Measurements from ENCODE around the gene CHST8. TPM values are rescaled to one million over a fixed set of nuclear protein-coding genes. Genes with fewer than 3 reads are reported as not detected.

Gene CHST8
- total and polyA plus RNA-seq, 4 experiments from 2014 or later, result not detected

GRCh38 chr19:33736158-33736557 lies 114.4 kb downstream of the CHST8 start:
- H3K36me3 Mint-ChIP-seq, result no peaks in the 10 kb centered on the region
- no peak for DNase-seq
- Histone ChIP-seq H3K27me3 (ENCODE audit: insufficient read depth, low read length) (no peaks in the 10 kb centered on the region), H3K9me3 (ENCODE audit: control insufficient read depth in 1 of 2, low read length in 2 of 2) (no peaks in the 10 kb centered on the region), H3K4me1 (ENCODE audit: insufficient read depth, low read length) (no peaks in the 10 kb centered on the region), H3K4me3 (ENCODE audit: low read length in 2 of 2) (no peak overlapping the region), H3K27ac (ENCODE audit: low read depth, low read length) (no peak overlapping the region), H3K36me3 (ENCODE audit: insufficient read depth, low read length) (no peaks in the 10 kb centered on the region)
- H3K27me3 Mint-ChIP-seq, result peaks cover 7 to 12% of the 10 kb centered on the region in 2 donors
- H3K4me1 Mint-ChIP-seq, result no peaks in the 10 kb centered on the region
- H3K4me3 Mint-ChIP-seq, result no peak overlapping the region
- intact Hi-C loops (cut with micrococcal nuclease), result no loop called here
- CTCF ChIA-PET (ENCODE audit: partially characterized antibody), result no interaction called here
- POLR2A ChIA-PET (ENCODE audit: partially characterized antibody), result no interaction called here
- H3K27ac Mint-ChIP-seq, result no peak overlapping the region
- H3K9me3 Mint-ChIP-seq, result peaks cover 0 to 14% (median 6%) of the 10 kb centered on the region in 8 donors

GRCh38 chr19:33736787-33737186 lies 115.0 kb downstream of the CHST8 start:
- Histone ChIP-seq H3K9me3 (ENCODE audit: control insufficient read depth in 1 of 2, low read length in 2 of 2) (no peaks in the 10 kb centered on the region), H3K27me3 (ENCODE audit: insufficient read depth, low read length) (no peaks in the 10 kb centered on the region), H3K27ac (ENCODE audit: low read depth, low read length) (no peak overlapping the region), H3K4me3 (ENCODE audit: low read length in 2 of 2) (no peak overlapping the region), H3K36me3 (ENCODE audit: insufficient read depth, low read length) (no peaks in the 10 kb centered on the region), H3K4me1 (ENCODE audit: insufficient read depth, low read length) (no peaks in the 10 kb centered on the region)
- ChIA-PET CTCF (ENCODE audit: partially characterized antibody) (no interaction called here), POLR2A (ENCODE audit: partially characterized antibody) (no interaction called here)
- Mint-ChIP-seq H3K4me1 (no peaks in the 10 kb centered on the region), H3K27ac (no peak overlapping the region), H3K36me3 (no peaks in the 10 kb centered on the region), H3K27me3 (peaks cover 7 to 15% of the 10 kb centered on the region in 2 donors), H3K4me3 (no peak overlapping the region), H3K9me3 (peaks cover 0 to 14% (median 6%) of the 10 kb centered on the region in 8 donors)
- DNase-seq, result no peak
- intact Hi-C loops (cut with micrococcal nuclease), result no loop called here

GRCh38 chr19:33737681-33738371 lies 116.1 kb downstream of the CHST8 start:
- H3K36me3 Mint-ChIP-seq, result no peaks in the 10 kb centered on the region
- DNase-seq, result no peak
- no peaks in the 10 kb centered on the region for H3K27me3 ChIP-seq (ENCODE audit: insufficient read depth, low read length)
- H3K9me3 Mint-ChIP-seq, result peaks cover 0 to 9% (median 3%) of the 10 kb centered on the region in 8 donors
- no peak overlapping the region for H3K4me3 ChIP-seq (ENCODE audit: low read length in 2 of 2)
- ChIA-PET POLR2A (ENCODE audit: partially characterized antibody) (interaction anchor here (0.7 kb wide), 1 partner anchor 226 kb away, joined by 3 read pairs; no protein-coding TSS in a partner anchor), CTCF (ENCODE audit: partially characterized antibody) (no interaction called here)
- H3K27ac Mint-ChIP-seq, result no peak overlapping the region
- H3K4me3 Mint-ChIP-seq, result peak overlapping the region in 1 of 8 donors; percentile 3
- no peaks in the 10 kb centered on the region for H3K4me1 ChIP-seq (ENCODE audit: insufficient read depth, low read length)
- H3K27ac ChIP-seq (ENCODE audit: low read depth, low read length), result no peak overlapping the region
- no peaks in the 10 kb centered on the region for H3K9me3 ChIP-seq (ENCODE audit: control insufficient read depth in 1 of 2, low read length in 2 of 2)
- H3K4me1 Mint-ChIP-seq, result no peaks in the 10 kb centered on the region
- H3K36me3 ChIP-seq (ENCODE audit: insufficient read depth, low read length), result no peaks in the 10 kb centered on the region
- H3K27me3 Mint-ChIP-seq, result peaks cover 7 to 18% of the 10 kb centered on the region in 2 donors
- intact Hi-C loops (cut with micrococcal nuclease), result no loop called here

- Mint-ChIP-seq H3K4me1 (no peaks in the 10 kb centered on the region), H3K27me3 (peaks cover 3 to 15% of the 10 kb centered on the region in 2 donors)
- intact Hi-C loops (cut with micrococcal nuclease), result no loop called here
Observed at GRCh38 chr19:33740811-33741396, 119.2 kb downstream of the CHST8 start.

GRCh38 chr19:33745297-33745696 lies 123.5 kb downstream of the CHST8 start:
- H3K27ac Mint-ChIP-seq, result no peak overlapping the region
- H3K4me1 Mint-ChIP-seq, result no peaks in the 10 kb centered on the region
- no peaks in the 10 kb centered on the region for H3K36me3 ChIP-seq (ENCODE audit: insufficient read depth, low read length)
- H3K36me3 Mint-ChIP-seq, result no peaks in the 10 kb centered on the region
- no peak overlapping the region for H3K27ac ChIP-seq (ENCODE audit: low read depth, low read length)
- H3K9me3 Mint-ChIP-seq, result peaks cover 0 to 5% (median under 1%) of the 10 kb centered on the region in 8 donors
- H3K4me1 ChIP-seq (ENCODE audit: insufficient read depth, low read length), result no peaks in the 10 kb centered on the region
- ChIA-PET POLR2A (ENCODE audit: partially characterized antibody) (no interaction called here), CTCF (ENCODE audit: partially characterized antibody) (no interaction called here)
- no peak overlapping the region for H3K4me3 ChIP-seq (ENCODE audit: low read length in 2 of 2)
- H3K27me3 ChIP-seq (ENCODE audit: insufficient read depth, low read length), result no peaks in the 10 kb centered on the region
- H3K27me3 Mint-ChIP-seq, result peaks cover 2 to 20% of the 10 kb centered on the region in 2 donors
- no peaks in the 10 kb centered on the region for H3K9me3 ChIP-seq (ENCODE audit: control insufficient read depth in 1 of 2, low read length in 2 of 2)
- DNase-seq, result no peak
- H3K4me3 Mint-ChIP-seq, result no peak overlapping the region
- intact Hi-C loops (cut with micrococcal nuclease), result no loop called here

More at GRCh38 chr19:33740811-33741396, 119.2 kb downstream of the CHST8 start:
- no peaks in the 10 kb centered on the region for H3K36me3 Mint-ChIP-seq
- CTCF ChIA-PET (ENCODE audit: partially characterized antibody), result no interaction called here
- Histone ChIP-seq H3K36me3 (ENCODE audit: insufficient read depth, low read length) (no peaks in the 10 kb centered on the region), H3K4me1 (ENCODE audit: insufficient read depth, low read length) (no peaks in the 10 kb centered on the region), H3K9me3 (ENCODE audit: control insufficient read depth in 1 of 2, low read length in 2 of 2) (no peaks in the 10 kb centered on the region), H3K27me3 (ENCODE audit: insufficient read depth, low read length) (no peaks in the 10 kb centered on the region), H3K27ac (ENCODE audit: low read depth, low read length) (no peak overlapping the region), H3K4me3 (ENCODE audit: low read length in 2 of 2) (no peak overlapping the region)
- peak in 4 of 5 donors; percentile 3 to 14 (median 5) for DNase-seq
- H3K27ac Mint-ChIP-seq, result peak overlapping the region in 1 of 7 donors; percentile 25
- H3K4me3 Mint-ChIP-seq, result no peak overlapping the region
- peaks cover 0 to 6% (median under 1%) of the 10 kb centered on the region in 8 donors for H3K9me3 Mint-ChIP-seq
- POLR2A ChIA-PET (ENCODE audit: partially characterized antibody), result no interaction called here

- Histone ChIP-seq H3K27me3 (ENCODE audit: insufficient read depth, low read length) (no peaks in the 10 kb centered on the region), H3K36me3 (ENCODE audit: insufficient read depth, low read length) (no peaks in the 10 kb centered on the region), H3K27ac (ENCODE audit: low read depth, low read length) (no peak overlapping the region), H3K4me1 (ENCODE audit: insufficient read depth, low read length) (no peaks in the 10 kb centered on the region), H3K9me3 (ENCODE audit: control insufficient read depth in 1 of 2, low read length in 2 of 2) (no peaks in the 10 kb centered on the region), H3K4me3 (ENCODE audit: low read length in 2 of 2) (no peak overlapping the region)
- no peaks in the 10 kb centered on the region for H3K36me3 Mint-ChIP-seq
- H3K9me3 Mint-ChIP-seq, result peaks cover 0 to 5% (median 0%) of the 10 kb centered on the region in 8 donors
- intact Hi-C loops (cut with micrococcal nuclease), result no loop called here
- CTCF ChIA-PET (ENCODE audit: partially characterized antibody), result no interaction called here
- H3K27ac Mint-ChIP-seq, result no peak overlapping the region
- DNase-seq, result no peak
- no peak overlapping the region for H3K4me3 Mint-ChIP-seq
- H3K27me3 Mint-ChIP-seq, result peaks cover 2 to 20% of the 10 kb centered on the region in 2 donors
- no peaks in the 10 kb centered on the region for H3K4me1 Mint-ChIP-seq
- POLR2A ChIA-PET (ENCODE audit: partially characterized antibody), result no interaction called here
Observed at GRCh38 chr19:33746159-33746558, 124.4 kb downstream of the CHST8 start.

GRCh38 chr19:33747273-33747672 lies 125.5 kb downstream of the CHST8 start:
- Mint-ChIP-seq H3K9me3 (peaks cover 0 to 2% (median 0%) of the 10 kb centered on the region in 8 donors), H3K27ac (no peak overlapping the region), H3K4me3 (no peak overlapping the region), H3K36me3 (no peaks in the 10 kb centered on the region), H3K4me1 (no peaks in the 10 kb centered on the region), H3K27me3 (peaks cover 2 to 15% of the 10 kb centered on the region in 2 donors)
- Histone ChIP-seq H3K27me3 (ENCODE audit: insufficient read depth, low read length) (no peaks in the 10 kb centered on the region), H3K27ac (ENCODE audit: low read depth, low read length) (no peak overlapping the region), H3K9me3 (ENCODE audit: control insufficient read depth in 1 of 2, low read length in 2 of 2) (no peaks in the 10 kb centered on the region), H3K4me1 (ENCODE audit: insufficient read depth, low read length) (no peaks in the 10 kb centered on the region), H3K36me3 (ENCODE audit: insufficient read depth, low read length) (no peaks in the 10 kb centered on the region), H3K4me3 (ENCODE audit: low read length in 2 of 2) (no peak overlapping the region)
- ChIA-PET POLR2A (ENCODE audit: partially characterized antibody) (no interaction called here), CTCF (ENCODE audit: partially characterized antibody) (no interaction called here)
- intact Hi-C loops (cut with micrococcal nuclease), result no loop called here
- no peak for DNase-seq
